Activated naive CD4-positive, alpha-beta T cell treated with anti-CD3 and anti-CD28 coated beads, Interleukin-2, amount 50 U/mL, for 24 hours (primary cell): ENCODE measurements around the gene MEIS2.

Source experiments
- H3K27ac Mint-ChIP-seq: one replicate; pipeline ENCODE4 v1.8.0; 2021; ENCODE audit warnings: mild to moderate bottlenecking, mixed read lengths
- H3K27me3 Mint-ChIP-seq: one replicate; pipeline ENCODE4 v1.8.0; 2021; ENCODE audit warnings: mixed read lengths
- H3K36me3 Mint-ChIP-seq: one replicate; pipeline ENCODE4 v1.8.0; 2021; ENCODE audit warnings: mixed read lengths
- H3K4me1 Mint-ChIP-seq: one replicate; pipeline ENCODE4 v1.8.0; 2021; ENCODE audit warnings: mixed read lengths
- H3K4me3 Mint-ChIP-seq: one replicate; pipeline ENCODE4 v1.8.0; 2021; ENCODE audit warnings: mild to moderate bottlenecking, mixed read lengths
- H3K9me3 Mint-ChIP-seq: one replicate; pipeline ENCODE4 v1.8.0; 2021; ENCODE audit warnings: mixed read lengths

The MEIS2 gene

DNA sequence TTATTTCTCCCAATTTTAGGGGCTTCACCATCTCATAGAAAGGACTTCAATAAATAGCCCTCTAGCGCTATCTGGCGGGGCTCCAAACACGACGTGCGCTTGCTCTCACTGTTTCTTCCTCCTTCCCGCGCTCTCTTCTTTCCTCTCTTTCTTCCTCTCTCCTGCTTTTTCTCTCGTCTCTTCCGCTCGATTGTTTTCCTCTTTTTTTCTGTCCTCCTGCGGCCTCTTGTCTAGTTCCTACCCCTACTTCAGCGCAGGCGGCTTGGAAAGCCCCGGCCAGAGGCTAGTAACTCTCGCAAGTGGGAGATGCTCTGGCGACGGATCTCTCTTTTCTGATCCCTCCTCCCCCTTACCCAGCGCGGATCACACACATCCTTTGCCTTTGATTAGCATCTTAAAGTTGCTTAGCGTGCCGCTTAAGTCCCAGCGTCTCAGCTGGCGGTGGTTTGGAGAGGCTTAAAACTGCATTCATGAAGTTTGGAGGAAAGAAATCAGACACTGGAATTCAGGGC lies 6.2 kb upstream of the MEIS2 start:
- Mint-ChIP-seq H3K4me3 (no peak overlapping the region), H3K27ac (peak overlapping the region; percentile 10), H3K36me3 (peaks cover 8% of the 10 kb centered on the region), H3K27me3 (peaks cover 77% of the 10 kb centered on the region), H3K9me3 (peaks cover 52% of the 10 kb centered on the region), H3K4me1 (peaks cover 19% of the 10 kb centered on the region)

- peaks cover 17% of the 10 kb centered on the region for H3K4me1 Mint-ChIP-seq
- H3K27ac Mint-ChIP-seq: no peak overlapping the region
- H3K4me3 Mint-ChIP-seq: no peak overlapping the region
- peaks cover 76% of the 10 kb centered on the region for H3K27me3 Mint-ChIP-seq
- H3K9me3 Mint-ChIP-seq: peaks cover 50% of the 10 kb centered on the region
- peaks cover 8% of the 10 kb centered on the region for H3K36me3 Mint-ChIP-seq
Observed at GRCh38 chr15:37105889-37106288, 5.5 kb upstream of the MEIS2 start.

- peaks cover 8% of the 10 kb centered on the region for H3K36me3 Mint-ChIP-seq
Observed at GRCh38 chr15:37105029-37105428, 4.7 kb upstream of the MEIS2 start.

GRCh38 chr15:37104424-37104981 lies 4.2 kb upstream of the MEIS2 start:
- Mint-ChIP-seq H3K9me3 (peaks cover 47% of the 10 kb centered on the region), H3K4me3 (no peak overlapping the region), H3K36me3 (peaks cover 8% of the 10 kb centered on the region), H3K4me1 (peaks cover 27% of the 10 kb centered on the region), H3K27me3 (peaks cover 76% of the 10 kb centered on the region), H3K27ac (no peak overlapping the region)

More at GRCh38 chr15:37105029-37105428, 4.7 kb upstream of the MEIS2 start:
- H3K27me3 Mint-ChIP-seq: peaks cover 75% of the 10 kb centered on the region
- H3K9me3 Mint-ChIP-seq: peaks cover 50% of the 10 kb centered on the region
- H3K27ac Mint-ChIP-seq: no peak overlapping the region
- no peak overlapping the region for H3K4me3 Mint-ChIP-seq
- H3K4me1 Mint-ChIP-seq: peaks cover 22% of the 10 kb centered on the region

GRCh38 chr15:37103475-37104423 lies 3.4 kb upstream of the MEIS2 start:
- peaks cover 32% of the 10 kb centered on the region for H3K4me1 Mint-ChIP-seq
- peaks cover 8% of the 10 kb centered on the region for H3K36me3 Mint-ChIP-seq

DNA sequence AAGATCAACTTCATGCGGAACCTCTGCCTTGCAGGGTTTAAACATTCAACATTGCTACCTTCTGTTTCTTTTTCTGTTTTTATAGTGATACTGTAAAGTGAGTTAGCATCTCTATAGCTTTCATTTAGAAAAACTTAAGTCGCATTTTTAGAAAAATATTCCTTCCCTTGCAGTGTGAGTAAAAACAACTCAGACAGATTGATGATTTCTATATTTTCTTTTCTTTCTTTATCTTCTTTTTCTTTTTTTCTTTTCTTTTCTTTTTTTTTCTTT lies 2.8 kb upstream of the MEIS2 start:
- Mint-ChIP-seq H3K36me3 (peaks cover 6% of the 10 kb centered on the region), H3K4me1 (peaks cover 37% of the 10 kb centered on the region), H3K9me3 (peaks cover 35% of the 10 kb centered on the region), H3K4me3 (no peak overlapping the region), H3K27me3 (peaks cover 72% of the 10 kb centered on the region), H3K27ac (no peak overlapping the region)

More at GRCh38 chr15:37103475-37104423, 3.4 kb upstream of the MEIS2 start:
- Mint-ChIP-seq H3K27ac (no peak overlapping the region), H3K4me3 (no peak overlapping the region), H3K27me3 (peaks cover 73% of the 10 kb centered on the region), H3K9me3 (peaks cover 40% of the 10 kb centered on the region)

DNA sequence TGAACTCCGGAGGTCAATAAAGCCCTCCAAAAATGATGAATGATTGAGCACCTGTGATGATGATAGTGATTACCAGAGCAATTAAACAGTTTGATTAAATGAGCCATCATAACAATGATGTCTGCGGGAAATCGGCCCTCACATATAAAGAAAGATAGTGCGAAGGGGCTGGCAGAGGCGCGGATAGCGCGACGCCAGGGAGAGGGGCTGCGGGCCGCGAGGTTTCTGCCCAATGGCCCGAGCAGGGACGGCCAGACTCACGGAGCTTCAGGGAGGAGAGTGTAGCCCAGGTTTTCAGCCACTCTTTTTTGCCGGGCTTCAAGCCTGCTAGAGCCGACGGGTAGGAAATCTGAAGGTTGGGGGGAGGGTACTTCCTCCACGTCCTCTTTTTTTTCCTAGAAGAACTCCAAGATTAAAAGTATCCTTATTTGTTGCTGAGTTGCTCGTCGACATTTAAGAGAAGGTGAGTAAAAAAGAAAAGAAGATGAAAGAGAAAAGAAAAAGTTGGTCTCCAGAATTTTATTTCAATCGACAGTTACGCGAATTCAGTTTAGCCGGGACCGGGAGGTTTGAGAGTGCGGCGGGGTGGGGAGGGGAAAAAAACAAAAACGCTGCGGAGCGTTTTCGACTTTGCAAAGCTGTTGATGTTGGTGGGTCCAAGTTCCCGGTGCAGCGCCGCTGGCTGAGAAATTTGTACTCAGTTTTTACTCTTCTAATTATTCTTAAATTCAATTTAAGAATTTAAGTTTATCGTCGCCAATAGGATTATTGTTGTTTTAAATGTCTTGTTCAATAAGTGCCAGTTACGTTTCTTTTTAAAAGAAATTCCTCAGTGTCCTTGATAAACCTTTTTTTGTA lies 2.2 kb upstream of the MEIS2 start:
- H3K27ac Mint-ChIP-seq: peak overlapping the region; percentile 63
- peak overlapping the region; percentile 40 for H3K4me3 Mint-ChIP-seq
- H3K36me3 Mint-ChIP-seq: peaks cover 6% of the 10 kb centered on the region
- H3K9me3 Mint-ChIP-seq: peaks cover 32% of the 10 kb centered on the region
- H3K4me1 Mint-ChIP-seq: peaks cover 43% of the 10 kb centered on the region
- peaks cover 70% of the 10 kb centered on the region for H3K27me3 Mint-ChIP-seq

DNA sequence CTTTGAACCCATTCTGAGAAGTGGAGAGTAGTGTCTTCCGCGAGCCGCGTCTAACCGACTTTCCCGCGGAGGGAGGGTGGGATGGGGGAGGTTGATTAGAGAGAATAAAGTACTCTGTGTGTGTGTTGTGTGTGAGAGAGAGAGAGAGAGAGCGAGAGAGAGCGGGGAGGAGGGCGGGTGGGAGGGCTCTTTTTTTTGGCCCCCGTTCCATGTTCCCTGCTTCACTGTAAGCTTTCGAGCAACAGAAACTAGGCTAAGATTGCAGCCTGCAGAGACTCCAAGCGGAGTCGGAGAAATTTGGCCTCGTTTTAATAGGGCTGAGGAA lies 1.6 kb upstream of the MEIS2 start:
- H3K36me3 Mint-ChIP-seq: peaks cover 6% of the 10 kb centered on the region
- peaks cover 30% of the 10 kb centered on the region for H3K9me3 Mint-ChIP-seq
- H3K4me3 Mint-ChIP-seq: peak overlapping the region; percentile 72
- H3K27me3 Mint-ChIP-seq: peaks cover 71% of the 10 kb centered on the region
- H3K27ac Mint-ChIP-seq: peak overlapping the region; percentile 63
- peaks cover 49% of the 10 kb centered on the region for H3K4me1 Mint-ChIP-seq

- peak overlapping the region; percentile 89 for H3K4me3 Mint-ChIP-seq
- H3K4me1 Mint-ChIP-seq: peaks cover 54% of the 10 kb centered on the region
- no peak overlapping the region for H3K27ac Mint-ChIP-seq
- peaks cover 74% of the 10 kb centered on the region for H3K27me3 Mint-ChIP-seq
- H3K36me3 Mint-ChIP-seq: peaks cover 4% of the 10 kb centered on the region
- peaks cover 23% of the 10 kb centered on the region for H3K9me3 Mint-ChIP-seq
Observed at GRCh38 chr15:37100966-37101215, 542 bp upstream of the MEIS2 start.

DNA sequence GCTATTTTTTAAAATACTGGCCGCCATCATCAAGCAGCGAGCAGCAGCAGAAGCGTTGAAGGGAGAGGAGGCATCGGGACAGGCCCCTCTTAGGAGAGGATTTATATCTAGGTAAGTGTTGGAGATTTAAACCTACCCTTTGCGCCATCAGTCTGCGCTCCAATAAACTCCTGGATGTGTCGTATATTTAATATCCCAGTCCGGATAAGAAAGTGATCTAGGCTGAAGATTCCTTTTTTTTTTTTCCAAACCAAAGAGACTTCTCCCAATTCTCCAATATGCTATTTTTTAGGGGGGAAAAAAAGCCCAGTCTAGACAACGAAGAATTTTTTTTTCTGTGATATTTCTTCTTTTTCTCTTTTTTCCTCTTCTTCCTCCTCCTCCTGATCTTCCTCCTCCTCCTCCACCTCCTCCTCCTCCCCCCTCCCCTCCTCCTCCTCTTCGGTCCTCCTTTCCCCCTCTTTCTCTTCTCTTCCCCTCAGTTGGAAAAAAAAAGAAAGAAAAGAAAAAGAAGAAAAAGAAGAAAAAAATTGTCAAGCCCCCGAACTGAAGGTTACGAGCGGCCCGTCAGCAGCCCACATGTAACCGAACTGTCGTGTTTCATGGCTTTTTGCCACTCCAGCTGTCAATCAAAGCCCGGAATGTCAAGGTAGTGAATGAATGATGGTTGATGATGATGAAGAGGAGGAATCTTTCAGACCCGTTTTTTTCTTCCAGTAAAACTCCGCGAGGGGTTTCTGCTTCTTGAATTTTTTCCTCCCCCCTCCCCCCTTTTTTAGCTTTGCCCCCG lies 835 bp downstream of the MEIS2 start:
- Mint-ChIP-seq H3K36me3 (peaks cover 4% of the 10 kb centered on the region), H3K4me3 (peak overlapping the region; percentile 89), H3K27ac (no peak overlapping the region), H3K9me3 (peaks cover 16% of the 10 kb centered on the region), H3K4me1 (peaks cover 57% of the 10 kb centered on the region), H3K27me3 (peaks cover 76% of the 10 kb centered on the region)

- Mint-ChIP-seq H3K27ac (no peak overlapping the region), H3K4me1 (peaks cover 57% of the 10 kb centered on the region), H3K9me3 (peaks cover 8% of the 10 kb centered on the region), H3K27me3 (peaks cover 73% of the 10 kb centered on the region), H3K36me3 (peaks cover 2% of the 10 kb centered on the region), H3K4me3 (peak overlapping the region; percentile 89)
Observed at GRCh38 chr15:37098468-37099318, 1.7 kb downstream of the MEIS2 start.

DNA sequence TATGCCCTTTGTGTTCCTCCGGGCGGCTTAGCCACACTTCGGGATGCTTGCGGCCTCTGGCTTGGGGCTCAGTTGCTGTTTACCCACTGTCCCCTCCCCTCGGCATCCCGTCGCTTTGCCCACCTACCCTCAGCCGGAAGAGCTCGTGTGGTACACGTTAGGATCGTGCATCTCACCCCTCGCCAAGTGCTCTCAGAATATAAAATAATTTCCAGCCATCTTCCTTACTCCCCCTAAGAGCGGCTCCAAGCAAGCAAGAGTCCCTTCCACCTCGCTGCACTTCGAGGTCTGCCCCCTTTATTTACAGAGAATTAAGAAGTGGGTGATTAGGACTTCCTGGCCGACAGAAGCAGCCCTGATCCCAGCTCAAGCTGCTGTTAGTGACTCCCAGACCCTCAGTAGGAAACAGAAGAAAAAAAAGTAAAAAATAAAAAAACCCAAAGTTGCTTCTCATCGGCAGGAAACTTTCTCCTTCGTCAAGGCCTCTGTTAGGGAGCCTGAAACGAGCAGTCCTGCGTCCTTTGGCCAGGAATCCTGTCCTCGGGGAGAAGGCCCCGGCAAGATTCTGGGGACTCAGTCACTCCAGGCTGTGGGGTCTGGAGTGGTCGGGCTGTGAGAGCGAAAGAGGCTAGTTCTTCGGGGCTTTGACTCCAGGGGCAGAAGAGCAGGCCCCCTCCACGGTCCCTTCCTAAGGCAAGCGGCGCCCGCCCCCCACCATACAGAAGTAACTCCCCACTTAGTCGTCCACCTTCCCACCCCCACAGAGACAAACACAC lies 3.0 kb downstream of the MEIS2 start:
- H3K4me1 Mint-ChIP-seq: peaks cover 53% of the 10 kb centered on the region
- peaks cover 76% of the 10 kb centered on the region for H3K27me3 Mint-ChIP-seq
- no peaks in the 10 kb centered on the region for H3K36me3 Mint-ChIP-seq
- peak overlapping the region; percentile 59 for H3K4me3 Mint-ChIP-seq
- no peak overlapping the region for H3K27ac Mint-ChIP-seq
- H3K9me3 Mint-ChIP-seq: peaks cover 9% of the 10 kb centered on the region

- Mint-ChIP-seq H3K27ac (no peak overlapping the region), H3K36me3 (no peaks in the 10 kb centered on the region), H3K4me3 (peak overlapping the region; percentile 59), H3K4me1 (peaks cover 49% of the 10 kb centered on the region), H3K27me3 (peaks cover 70% of the 10 kb centered on the region), H3K9me3 (peaks cover 5% of the 10 kb centered on the region)
Observed at GRCh38 chr15:37096558-37097143, 3.7 kb downstream of the MEIS2 start.
